HEK293 (cell line): Measurements from ENCODE around the gene RIN2.

Source experiments
- YY1 ChIP-seq: fragments of 450-650 bp; formaldehyde crosslinking; IDR thresholded peaks from 2 replicates; pipeline ENCODE4 v1.5.1; 2018; ENCODE audit warnings: missing biosample characterization, missing genetic modification characterization
- ZNF16 ChIP-seq: fragments of 450-650 bp; formaldehyde crosslinking; IDR thresholded peaks from 2 replicates; pipeline ENCODE4 v1.5.1; 2016; ENCODE audit warnings: low read depth, missing biosample characterization, missing genetic modification characterization
- ZNF248 ChIP-seq: fragments of 450-650 bp; formaldehyde crosslinking; IDR thresholded peaks from 2 replicates; pipeline ENCODE4 v1.5.1; 2017; ENCODE audit warnings: missing biosample characterization, missing genetic modification characterization
- ZNF274 ChIP-seq, 2 experiments: fragments of 200-500 bp in 1 of 2; fragments of 450-650 bp in 1 of 2; sonication (Bioruptor generic) in 1 of 2; formaldehyde crosslinking in 1 of 2; IDR thresholded peaks; 2 replicates each; pipeline versions ENCODE4 v1.5.1 to v1.6.1; 2014 to 2016; ENCODE audit warnings: borderline replicate concordance in 1 of 2, inconsistent platforms in 1 of 2, low read length in 1 of 2, missing biosample characterization in 1 of 2, missing genetic modification characterization in 1 of 2
- ZNF610 ChIP-seq: fragments of 450-650 bp; formaldehyde crosslinking; IDR thresholded peaks from 2 replicates; pipeline ENCODE4 v1.5.1; 2016; ENCODE audit warnings: missing biosample characterization, missing genetic modification characterization, borderline replicate concordance
- ZNF621 ChIP-seq: fragments of 450-650 bp; formaldehyde crosslinking; IDR thresholded peaks from 2 replicates; pipeline ENCODE4 v1.5.1; 2017; ENCODE audit warnings: missing biosample characterization, missing genetic modification characterization
- ZNF747 ChIP-seq: fragments of 450-650 bp; formaldehyde crosslinking; IDR thresholded peaks from 2 replicates; pipeline ENCODE4 v1.5.1; 2016; ENCODE audit warnings: missing biosample characterization, missing genetic modification characterization
- TF ChIP-seq, protein P1 (sequence below): fragments of 450-650 bp; formaldehyde crosslinking; IDR thresholded peaks from 2 replicates; pipeline ENCODE4 v1.5.1; 2016; ENCODE audit warnings: missing biosample characterization, missing genetic modification characterization
- TF ChIP-seq, protein P2 (sequence below): fragments of 450-650 bp; formaldehyde crosslinking; IDR thresholded peaks from 2 replicates; pipeline ENCODE4 v1.5.1; 2016; ENCODE audit warnings: missing biosample characterization, missing genetic modification characterization

DNA sequence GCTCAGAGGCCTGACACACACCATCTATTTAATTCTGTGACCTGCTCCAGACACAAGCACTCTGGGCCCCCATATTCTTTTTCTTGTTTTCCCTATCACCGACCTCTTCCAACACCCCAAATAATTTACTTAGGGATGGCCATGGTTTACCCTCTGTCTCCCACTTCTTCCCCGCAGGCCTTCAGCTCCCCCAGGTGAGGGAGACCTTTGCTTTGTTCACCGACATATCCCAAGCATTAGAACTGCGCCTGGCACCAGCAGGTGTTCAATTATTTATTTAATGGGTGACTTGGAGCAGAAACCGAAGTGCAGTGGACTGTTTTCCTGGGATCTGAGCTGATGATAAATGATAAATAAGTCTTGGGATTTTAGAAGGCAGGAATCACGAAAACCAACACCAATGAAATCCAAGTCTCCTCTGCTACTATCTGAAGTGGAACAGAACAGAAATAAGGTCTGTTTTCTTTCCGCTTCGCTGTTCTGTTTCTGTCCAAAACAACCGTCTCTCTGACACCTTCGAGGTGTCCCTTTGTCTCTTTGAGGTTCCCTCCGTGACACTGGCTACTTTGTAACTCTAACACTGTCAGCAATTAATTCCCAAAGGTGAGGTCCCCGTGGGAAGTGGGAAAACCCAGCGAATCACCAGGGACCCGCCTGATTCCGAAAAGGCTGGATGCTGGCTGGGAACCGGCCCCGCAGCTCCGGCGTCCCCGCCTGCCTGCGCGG is 1.1 kb upstream of the RIN2 start:
- TF ChIP-seq, protein P1, sequence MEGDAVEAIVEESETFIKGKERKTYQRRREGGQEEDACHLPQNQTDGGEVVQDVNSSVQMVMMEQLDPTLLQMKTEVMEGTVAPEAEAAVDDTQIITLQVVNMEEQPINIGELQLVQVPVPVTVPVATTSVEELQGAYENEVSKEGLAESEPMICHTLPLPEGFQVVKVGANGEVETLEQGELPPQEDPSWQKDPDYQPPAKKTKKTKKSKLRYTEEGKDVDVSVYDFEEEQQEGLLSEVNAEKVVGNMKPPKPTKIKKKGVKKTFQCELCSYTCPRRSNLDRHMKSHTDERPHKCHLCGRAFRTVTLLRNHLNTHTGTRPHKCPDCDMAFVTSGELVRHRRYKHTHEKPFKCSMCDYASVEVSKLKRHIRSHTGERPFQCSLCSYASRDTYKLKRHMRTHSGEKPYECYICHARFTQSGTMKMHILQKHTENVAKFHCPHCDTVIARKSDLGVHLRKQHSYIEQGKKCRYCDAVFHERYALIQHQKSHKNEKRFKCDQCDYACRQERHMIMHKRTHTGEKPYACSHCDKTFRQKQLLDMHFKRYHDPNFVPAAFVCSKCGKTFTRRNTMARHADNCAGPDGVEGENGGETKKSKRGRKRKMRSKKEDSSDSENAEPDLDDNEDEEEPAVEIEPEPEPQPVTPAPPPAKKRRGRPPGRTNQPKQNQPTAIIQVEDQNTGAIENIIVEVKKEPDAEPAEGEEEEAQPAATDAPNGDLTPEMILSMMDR, result no peak
- TF ChIP-seq ZNF610 (tag by site-specific recombination), result no peak
- TF ChIP-seq YY1 (tag by site-specific recombination), result no peak
- TF ChIP-seq ZNF747 (tag by site-specific recombination), result no peak
- TF ChIP-seq ZNF16 (tag by site-specific recombination), result no peak
- TF ChIP-seq, protein P2, sequence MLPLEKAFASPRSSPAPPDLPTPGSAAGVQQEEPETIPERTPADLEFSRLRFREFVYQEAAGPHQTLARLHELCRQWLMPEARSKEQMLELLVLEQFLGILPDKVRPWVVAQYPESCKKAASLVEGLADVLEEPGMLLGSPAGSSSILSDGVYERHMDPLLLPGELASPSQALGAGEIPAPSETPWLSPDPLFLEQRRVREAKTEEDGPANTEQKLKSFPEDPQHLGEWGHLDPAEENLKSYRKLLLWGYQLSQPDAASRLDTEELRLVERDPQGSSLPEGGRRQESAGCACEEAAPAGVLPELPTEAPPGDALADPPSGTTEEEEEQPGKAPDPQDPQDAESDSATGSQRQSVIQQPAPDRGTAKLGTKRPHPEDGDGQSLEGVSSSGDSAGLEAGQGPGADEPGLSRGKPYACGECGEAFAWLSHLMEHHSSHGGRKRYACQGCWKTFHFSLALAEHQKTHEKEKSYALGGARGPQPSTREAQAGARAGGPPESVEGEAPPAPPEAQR, result no peak
- TF ChIP-seq ZNF248 (tag by site-specific recombination), result no peak
- TF ChIP-seq ZNF621, result no peak
- no peak for TF ChIP-seq ZNF274 (IDR thresholded peaks at IDR 0.05; ENCODE audit: low read length)
- TF ChIP-seq ZNF274 (tag by site-specific recombination; IDR thresholded peaks at IDR 0.05; ENCODE audit: borderline replicate concordance), result no peak
